Stimulated activated CD8-positive, alpha-beta memory T cell treated with anti-CD3 and anti-CD28 coated beads, Interleukin-2, amount 100 ng/mL, for 48 hours (primary cell): ENCODE measurements around the gene RALGPS1.

Source experiments
- DNase-seq, 2 donors: peaks; one replicate each; pipeline ENCODE4 v3.0.0-alpha.2; 2020; ENCODE audit warnings: low read depth in 2 of 2

The RALGPS1 gene

GRCh38 chr9:127224178-127224882 lies 309.7 kb downstream of the RALGPS1 start:
- DNase-seq, result peak; percentile 68 to 85

- DNase-seq, result peak; percentile 88 to 92
These were observed 310.5 kb downstream of the RALGPS1 start for GRCh38 chr9:127224883-127225739.

- no peak for DNase-seq
These were observed 311.4 kb downstream of the RALGPS1 start for GRCh38 chr9:127225801-127226625.

- DNase-seq, result no peak
These were observed 315.3 kb downstream of the RALGPS1 start for GRCh38 chr9:127229691-127230417.

GRCh38 chr9:127231666-127232065 lies 317.1 kb downstream of the RALGPS1 start:
- no peak for DNase-seq

GRCh38 chr9:127232833-127233549 lies 318.4 kb downstream of the RALGPS1 start:
- DNase-seq, result no peak

- no peak for DNase-seq
These were observed 319.0 kb downstream of the RALGPS1 start for GRCh38 chr9:127233550-127233949.

- no peak for DNase-seq
These were observed 319.4 kb downstream of the RALGPS1 start for GRCh38 chr9:127233989-127234388.

GRCh38 chr9:127237801-127238200 lies 323.2 kb downstream of the RALGPS1 start:
- DNase-seq, result no peak

GRCh38 chr9:127241354-127241753 lies 326.8 kb downstream of the RALGPS1 start:
- DNase-seq, result no peak

GRCh38 chr9:127244609-127245601 lies 330.3 kb downstream of the RALGPS1 start:
- DNase-seq, result peak; percentile 94

GRCh38 chr9:127245637-127246164 lies 331.1 kb downstream of the RALGPS1 start:
- DNase-seq, result no peak

GRCh38 chr9:127248241-127248640 lies 333.7 kb downstream of the RALGPS1 start:
- no peak for DNase-seq

GRCh38 chr9:127249877-127250276 lies 335.3 kb downstream of the RALGPS1 start:
- no peak for DNase-seq

- no peak for DNase-seq
These were observed 336.4 kb downstream of the RALGPS1 start for GRCh38 chr9:127250896-127251391.

GRCh38 chr9:127252410-127253318 lies 338.1 kb downstream of the RALGPS1 start:
- no peak for DNase-seq

- no peak for DNase-seq
These were observed 338.9 kb downstream of the RALGPS1 start for GRCh38 chr9:127253446-127253845.

- no peak for DNase-seq
These were observed 341.1 kb downstream of the RALGPS1 start for GRCh38 chr9:127255692-127256091.
